ENCODE data around the gene SLIT3.
"Not testable (repeated sequence)": the region's sequence is repeated elsewhere in the genome, so short reads cannot be mapped to it uniquely, and the experiment has no call there.

DNA sequence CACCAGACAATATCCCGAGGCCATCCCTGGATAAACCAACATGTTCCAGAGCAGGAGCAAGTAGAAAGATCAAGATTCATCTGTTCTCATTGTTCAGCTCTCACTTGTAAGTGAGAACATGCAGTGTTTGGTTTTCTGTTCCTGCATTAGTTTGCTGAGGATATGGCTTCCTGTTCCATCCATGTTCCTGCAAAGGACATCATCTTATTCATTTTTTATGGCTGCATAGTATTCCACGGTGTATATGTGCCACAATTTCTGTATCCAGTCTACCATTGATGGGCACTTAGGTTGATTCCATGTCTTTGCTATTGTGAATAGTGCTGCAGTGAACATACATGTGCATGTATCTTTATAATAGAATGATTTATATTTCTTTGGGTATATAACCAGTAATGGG lies 195.4 kb downstream of the SLIT3 start:
- TF ChIP-seq, protein P1, sequence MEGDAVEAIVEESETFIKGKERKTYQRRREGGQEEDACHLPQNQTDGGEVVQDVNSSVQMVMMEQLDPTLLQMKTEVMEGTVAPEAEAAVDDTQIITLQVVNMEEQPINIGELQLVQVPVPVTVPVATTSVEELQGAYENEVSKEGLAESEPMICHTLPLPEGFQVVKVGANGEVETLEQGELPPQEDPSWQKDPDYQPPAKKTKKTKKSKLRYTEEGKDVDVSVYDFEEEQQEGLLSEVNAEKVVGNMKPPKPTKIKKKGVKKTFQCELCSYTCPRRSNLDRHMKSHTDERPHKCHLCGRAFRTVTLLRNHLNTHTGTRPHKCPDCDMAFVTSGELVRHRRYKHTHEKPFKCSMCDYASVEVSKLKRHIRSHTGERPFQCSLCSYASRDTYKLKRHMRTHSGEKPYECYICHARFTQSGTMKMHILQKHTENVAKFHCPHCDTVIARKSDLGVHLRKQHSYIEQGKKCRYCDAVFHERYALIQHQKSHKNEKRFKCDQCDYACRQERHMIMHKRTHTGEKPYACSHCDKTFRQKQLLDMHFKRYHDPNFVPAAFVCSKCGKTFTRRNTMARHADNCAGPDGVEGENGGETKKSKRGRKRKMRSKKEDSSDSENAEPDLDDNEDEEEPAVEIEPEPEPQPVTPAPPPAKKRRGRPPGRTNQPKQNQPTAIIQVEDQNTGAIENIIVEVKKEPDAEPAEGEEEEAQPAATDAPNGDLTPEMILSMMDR (IDR thresholded peaks at IDR 0.05), result not testable (repeated sequence)
- TF ChIP-seq POLR2A (IDR thresholded peaks at IDR 0.05), result not testable (repeated sequence)
